Stimulated activated CD8-positive, alpha-beta memory T cell treated with anti-CD3 and anti-CD28 coated beads, Interleukin-4, amount 100 ng/mL, for 48 hours (primary cell): ENCODE measurements around the gene DISC1.
"Not testable (repeated sequence)": the region's sequence is repeated elsewhere in the genome, so short reads cannot be mapped to it uniquely, and the experiment has no call there.

Source experiments
- DNase-seq: peaks from one replicate; pipeline ENCODE4 v3.0.0-alpha.2; 2020

The DISC1 gene

DNA sequence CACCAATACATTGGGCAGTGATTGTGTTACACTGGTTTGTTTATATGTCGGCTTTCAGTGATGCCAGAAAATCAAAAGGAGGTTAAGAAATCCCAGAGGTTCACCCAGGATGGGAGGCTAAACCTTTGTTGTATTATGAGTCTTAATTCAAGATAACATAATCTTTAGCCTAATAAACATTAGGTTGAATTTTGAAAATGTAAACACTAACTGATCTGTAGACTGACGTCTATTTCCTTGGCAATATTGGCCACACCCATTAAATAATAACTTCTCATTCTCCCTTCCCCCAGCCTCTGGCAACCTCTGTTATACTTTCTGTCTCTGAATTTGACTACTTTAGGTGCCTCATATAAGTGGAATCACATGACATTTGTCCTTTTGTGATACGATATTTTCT is 238.7 kb downstream of the DISC1 start:
- DNase-seq, result no peak

DNA sequence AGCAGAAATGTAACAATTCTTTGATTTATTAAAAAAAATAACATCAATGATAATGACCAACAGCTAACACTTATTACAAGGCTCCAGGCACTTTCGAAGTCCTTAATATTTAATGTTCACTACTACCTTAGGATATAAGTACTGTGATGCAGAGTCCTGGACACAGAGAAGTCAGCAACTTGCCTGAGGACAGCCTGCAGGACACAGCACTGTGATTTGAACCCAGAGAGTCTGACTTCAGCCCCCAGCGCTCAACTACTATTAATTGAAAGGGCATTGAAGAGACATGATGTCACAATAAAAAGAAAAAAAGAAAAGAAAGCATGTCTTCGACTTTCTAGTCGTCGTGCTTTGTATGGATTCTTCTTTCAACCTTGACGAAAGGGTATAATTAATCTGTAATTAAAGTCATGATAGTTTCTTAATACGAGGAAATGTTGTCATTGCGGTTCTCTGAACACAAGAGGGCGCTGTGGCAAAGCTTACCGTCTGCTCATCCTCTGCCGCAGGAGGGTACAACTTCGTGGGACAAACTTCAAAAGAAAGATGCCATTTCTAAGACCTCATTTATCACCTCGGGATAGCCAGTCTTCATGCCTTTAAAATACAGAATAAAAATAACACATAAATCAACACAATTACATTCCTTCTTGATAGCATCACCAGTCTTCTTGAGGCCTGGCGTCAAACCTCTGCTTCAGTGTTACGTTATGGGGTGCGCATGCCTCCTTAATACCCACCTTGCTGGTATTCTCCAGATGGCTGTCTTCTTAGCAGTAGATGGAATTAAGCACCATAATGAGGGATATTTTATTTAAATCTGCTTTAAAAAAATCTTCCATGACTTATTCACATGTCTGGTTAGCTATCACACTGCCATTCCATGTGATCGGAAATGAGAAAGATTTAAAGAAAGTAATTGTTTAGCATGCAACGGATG is 240.1 kb downstream of the DISC1 start:
- peak; percentile 71 for DNase-seq

DNA sequence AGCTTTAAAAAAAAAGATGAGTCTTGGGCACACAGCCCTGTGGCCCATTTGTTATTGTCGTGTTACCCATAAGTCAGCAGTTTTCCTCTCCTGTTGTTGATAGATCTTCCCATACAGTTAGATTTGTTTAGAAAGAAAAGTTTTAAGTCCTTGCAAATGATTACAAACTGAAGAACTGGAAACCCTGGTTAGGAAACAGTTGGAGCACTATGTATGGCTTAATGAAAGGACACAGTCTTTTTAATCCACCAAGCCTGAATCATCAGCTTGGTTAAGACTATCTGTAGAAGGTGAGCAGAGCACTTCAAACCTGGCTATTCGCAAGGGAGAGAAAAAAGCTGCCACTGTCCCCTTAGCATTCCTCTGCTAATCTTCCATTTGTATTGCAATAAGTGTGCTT is 241.0 kb downstream of the DISC1 start:
- DNase-seq, result no peak

DNA sequence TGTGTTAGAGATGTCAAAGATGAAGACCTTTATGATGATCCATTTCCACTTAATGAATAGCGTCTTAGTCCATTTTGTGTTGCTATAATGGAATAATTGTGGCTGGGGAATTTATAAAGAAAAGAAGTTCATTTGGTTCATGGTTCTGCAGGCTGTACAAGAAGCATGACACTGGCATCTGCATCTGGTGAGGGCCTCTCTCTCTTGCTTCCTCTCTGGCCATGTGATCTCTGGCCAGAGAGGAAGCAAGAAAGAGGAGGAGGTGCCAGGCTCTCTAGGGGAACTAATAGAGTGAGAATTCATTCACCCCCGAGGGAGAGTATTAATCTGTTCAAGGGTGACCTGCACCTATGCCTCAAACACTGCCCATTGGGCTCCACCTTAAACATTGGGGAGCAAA is 242.8 kb downstream of the DISC1 start:
- DNase-seq, result no peak

DNA sequence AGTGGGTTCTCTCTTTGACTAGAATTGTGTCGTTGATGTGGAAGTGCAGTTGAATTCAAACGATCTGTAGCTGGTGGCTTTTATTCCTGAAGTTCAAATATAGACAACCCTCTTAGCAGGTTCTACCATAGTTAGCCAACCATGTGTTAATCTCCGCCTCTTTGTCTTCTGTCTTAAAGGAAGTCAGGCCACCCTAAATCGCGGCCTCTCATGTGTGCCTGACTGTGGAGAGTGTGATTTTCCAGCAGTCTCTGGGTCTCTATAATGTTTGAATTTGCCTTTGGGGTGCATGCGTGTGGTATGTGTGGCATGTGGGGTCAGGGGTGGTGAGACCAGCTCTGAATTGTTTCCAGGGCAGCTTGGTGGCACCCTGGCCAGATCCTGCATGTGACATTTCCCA is 244.9 kb downstream of the DISC1 start:
- DNase-seq, result no peak

DNA sequence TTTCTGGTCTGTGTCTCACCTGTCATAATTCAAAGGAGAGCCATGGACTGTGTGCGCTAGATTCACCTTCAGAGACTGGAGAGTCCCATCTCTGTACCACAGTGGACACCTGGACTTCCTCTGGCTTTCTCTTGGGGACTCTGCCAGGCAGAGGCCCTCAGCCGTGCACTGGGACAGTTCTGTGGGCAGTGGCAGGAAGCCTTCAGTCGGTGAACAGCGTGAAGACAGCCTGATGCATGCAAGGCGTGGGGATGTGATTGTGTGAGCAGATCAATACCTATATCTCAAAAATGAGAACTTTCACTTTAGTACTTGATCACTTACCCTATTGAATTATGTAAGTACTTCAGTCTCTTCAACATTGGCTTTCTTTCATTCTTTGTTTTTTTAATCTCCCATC is 245.3 kb downstream of the DISC1 start:
- no peak for DNase-seq

DNA sequence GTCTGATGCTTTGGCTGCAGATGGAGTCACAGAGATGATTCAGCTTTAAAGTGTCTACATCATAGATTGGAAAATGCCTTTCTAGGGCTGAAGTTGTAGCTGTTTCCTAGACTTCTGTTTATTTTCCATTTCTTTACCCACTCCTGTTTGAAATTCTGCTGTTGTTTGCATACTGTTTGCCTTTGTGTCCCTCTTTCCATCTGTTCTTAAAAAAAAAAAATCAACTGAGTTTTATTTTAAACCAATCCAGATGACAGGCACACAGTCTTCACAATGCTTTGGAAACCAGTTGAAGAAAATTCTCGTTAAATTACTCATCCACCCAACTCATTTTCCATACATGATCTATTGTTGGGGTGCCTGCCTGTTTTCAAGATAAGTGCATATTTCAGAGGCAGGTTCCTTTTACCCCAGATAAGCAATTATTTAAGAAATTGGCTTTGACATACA is 245.9 kb downstream of the DISC1 start:
- DNase-seq, result no peak

DNA sequence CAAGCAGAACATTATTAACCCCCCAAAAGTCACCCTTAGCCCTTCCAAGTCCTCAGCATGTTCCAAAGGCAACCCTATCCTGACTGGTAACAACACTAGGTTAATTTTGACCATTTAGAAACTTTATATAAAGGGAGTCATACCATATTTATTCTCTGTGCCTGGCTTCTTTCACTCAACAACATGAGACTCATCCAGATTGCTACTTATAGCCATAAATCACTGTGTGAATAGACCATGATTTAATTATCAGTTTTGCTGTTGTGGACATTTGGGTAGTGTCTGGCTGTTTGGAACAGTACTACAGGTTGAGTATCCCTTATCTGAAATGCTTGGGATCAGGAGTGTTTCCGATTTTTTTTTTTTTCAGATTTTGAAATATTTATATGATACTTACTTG is 252.1 kb downstream of the DISC1 start:
- DNase-seq, result no peak

DNA sequence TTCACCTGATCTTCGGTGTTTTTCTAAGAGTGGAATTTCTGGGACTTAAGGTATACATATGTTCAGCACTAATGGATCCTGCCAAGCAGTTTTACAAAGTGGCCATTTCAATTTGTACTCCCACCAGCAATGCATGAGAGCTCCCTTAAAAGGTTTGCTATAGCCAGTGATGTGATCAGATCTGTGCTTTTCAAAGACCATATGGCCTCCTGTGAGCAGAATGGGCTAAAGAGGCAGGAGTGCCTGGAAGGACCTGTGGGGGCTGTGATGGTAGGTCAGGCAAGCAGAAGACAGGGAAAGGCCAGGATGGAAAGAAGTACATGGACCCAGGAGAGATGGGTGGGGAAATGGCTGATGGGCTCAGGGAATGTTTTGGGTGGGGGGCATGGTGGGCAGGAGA is 252.7 kb downstream of the DISC1 start:
- DNase-seq, result no peak

DNA sequence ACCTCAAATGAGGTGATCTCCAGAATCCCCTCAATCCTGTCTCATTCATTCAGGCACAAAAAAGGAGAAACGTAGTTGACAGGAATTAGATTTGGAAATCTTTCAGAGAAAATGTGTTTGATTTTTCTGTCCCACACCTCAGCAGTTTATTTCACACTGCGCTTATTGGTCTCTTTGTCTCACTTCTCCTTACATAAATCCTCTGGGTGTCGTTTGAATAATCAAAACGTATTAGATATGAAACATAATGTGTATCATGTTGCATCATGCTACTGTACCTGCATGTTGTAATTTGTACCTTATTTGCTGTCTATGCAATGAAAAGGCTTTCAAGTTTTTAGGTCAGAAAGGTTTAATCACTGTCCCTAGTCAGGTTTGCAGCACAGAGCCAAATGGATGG is 255.7 kb downstream of the DISC1 start:
- no peak for DNase-seq

DNA sequence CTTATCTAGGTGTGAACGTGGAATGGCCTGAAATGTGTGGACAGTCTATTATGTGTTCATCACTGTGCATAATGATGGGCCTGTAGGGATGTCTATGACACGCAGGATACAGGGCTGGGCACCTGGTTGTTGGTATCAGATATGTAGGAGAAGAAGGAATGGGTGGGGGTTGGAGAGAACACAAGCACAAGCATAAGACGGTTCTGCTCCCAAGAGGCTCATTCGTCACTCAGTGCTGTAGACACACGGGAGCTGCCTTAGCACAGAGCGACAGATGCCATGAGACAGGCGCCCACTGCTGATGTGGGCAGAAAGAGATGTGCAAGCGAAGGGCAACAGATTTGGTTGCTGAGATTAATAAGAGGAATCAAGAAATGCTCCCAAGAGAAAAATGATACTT is 256.2 kb downstream of the DISC1 start:
- DNase-seq, result no peak

DNA sequence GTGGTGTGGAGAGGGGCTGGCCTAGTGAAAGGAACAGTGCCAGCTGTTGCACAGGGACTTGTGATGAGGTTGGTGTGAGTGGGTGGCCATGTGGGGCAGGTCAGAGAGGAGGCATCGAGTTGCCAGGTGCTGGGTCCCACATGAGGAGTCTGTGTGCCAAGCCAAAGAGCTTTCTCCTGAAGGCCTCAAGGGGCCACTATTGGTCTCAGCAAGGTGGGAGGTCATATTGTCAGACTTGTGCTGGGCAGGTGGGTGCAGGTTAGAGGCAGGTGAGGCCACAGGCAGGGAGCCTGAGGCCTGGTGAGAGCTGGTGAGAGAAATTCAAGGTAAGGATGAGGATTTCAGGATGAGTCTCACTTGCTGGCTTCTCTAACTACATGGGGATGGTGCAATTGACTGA is 256.8 kb downstream of the DISC1 start:
- no peak for DNase-seq

DNA sequence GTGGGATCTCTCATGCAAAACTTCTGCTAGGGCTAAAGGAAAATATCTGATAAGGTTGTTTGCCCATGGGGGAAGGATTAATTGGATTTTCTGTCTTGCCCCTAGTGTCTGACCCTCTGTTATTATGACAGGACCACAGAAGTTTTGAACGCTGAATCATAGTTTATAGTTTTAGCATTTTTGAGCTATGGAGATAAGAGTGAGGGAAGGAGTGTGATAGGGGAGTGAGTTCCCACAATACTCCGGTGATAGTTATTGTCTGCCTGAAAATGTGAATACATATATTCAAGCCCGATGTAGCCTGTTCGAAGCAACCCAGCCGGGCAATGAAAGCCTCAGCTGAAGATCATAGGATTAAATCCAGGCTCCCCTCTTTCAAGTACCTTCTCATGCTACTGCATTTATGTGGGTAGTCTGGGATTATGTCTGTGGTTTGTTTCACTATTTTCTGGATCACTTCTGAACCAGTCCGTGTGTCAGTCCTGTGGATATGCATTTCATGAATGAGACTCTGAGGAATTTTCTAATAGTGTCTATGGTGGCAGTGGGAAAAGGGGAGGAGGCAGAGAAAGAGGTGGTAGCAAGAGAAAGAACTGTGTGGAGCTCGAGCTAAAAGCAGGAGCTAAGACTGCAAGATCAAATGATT is 258.7 kb downstream of the DISC1 start:
- DNase-seq, result no peak

DNA sequence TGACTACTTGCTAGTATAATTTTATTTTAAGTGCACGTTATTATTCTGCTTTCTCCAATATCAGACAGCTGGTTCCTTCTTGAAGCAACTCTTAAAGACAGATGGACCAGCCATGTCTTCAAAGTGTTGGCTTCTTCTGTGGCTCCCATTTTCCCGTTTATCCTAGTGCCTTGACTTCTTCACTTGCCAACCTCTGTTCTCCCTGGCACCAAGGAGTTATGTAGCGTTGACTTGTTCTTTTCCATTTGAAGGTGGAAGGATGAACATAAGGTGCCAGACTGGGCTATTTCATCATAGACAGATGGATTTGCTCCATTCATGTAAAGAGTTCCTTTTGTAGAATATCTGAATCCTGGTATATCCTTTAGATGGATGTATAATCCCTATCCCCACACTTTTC is 260.6 kb downstream of the DISC1 start:
- DNase-seq, result no peak

DNA sequence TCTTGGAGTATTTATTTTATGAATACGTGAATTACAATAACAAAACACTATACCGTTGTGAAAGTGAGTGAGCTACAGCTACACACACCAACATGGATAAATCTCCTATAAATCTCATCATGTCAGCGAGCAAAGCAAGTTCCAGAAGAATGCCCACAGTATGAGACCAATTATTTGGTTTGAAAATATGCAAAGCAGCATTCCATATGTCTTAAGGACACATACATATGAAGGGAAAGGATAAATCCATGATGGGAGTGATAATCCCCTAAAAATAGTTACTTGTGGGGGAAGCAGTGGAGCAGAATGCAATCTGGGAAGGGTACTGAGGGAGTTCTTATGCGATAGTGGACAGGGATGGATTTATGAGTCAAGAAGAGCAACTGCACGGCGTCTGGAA is 261.3 kb downstream of the DISC1 start:
- no peak for DNase-seq

DNA sequence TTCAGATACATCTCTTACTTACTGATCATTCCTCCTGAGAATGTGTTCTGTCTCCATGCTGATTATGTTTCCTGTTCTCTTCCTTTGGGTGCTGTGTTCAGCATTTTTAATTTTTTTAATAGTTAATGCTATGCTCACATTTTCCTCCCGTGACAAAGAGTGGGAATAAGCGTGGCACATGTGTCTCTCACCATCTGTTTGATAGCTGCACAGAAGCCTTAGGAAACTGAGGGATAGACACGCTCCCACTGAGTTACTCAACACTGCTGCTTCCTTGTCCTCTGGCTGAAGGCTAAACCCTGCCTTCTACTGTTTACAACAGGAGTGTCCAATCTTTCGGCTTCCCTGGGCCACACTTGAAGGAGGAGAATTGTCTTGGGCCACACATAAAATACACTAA is 264.2 kb downstream of the DISC1 start:
- no peak for DNase-seq

DNA sequence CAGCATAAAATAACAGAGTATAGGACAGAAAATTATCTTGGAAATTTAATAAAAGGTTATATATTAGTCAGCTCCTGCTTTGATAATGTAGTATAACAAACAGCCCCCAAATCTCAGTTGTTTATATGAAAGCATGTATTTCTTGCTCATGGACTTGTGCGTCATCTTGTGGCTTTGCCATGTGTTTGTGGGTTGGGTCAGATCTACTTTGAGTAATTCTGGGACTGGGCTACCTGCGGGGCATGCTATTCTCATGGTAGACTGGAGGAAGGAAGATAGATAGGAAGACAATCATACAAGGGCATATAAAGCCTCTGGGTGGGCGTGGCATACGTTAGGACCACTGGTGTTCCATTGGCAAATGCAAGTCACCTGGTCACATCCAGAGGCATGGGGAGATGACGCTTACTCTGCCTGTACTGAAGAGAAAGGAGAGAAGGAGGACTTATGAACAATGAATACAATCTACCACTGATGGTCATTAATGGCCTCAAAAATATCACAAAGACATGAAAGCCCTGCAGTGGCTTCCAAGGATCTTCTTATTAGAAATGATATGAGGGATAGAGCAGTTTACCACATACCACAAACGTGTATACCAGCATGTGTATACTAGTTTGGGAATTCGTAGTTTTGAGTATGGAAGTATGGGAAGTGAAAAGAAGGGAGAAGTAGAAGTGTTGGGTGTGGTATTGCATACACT is 267.0 kb downstream of the DISC1 start:
- no peak for DNase-seq

DNA sequence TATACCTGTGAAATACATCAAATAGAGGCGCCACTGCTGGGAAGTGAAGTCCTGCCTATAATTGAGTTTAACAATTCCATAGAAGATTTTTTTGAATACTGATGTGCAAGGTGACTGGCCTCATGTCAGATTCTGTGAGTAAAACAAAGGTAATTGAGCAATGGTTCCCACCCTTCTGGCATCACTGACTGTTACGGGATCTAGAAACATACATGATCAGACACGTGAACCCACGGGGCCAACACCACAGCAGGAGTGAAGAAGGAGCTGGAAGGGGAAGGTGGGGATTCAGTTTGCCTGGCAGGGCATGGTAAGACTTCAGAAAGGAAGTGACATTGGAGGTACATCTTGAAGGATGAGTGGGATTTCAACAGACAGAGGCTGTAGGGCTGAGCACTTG is 270.2 kb downstream of the DISC1 start:
- no peak for DNase-seq

DNA sequence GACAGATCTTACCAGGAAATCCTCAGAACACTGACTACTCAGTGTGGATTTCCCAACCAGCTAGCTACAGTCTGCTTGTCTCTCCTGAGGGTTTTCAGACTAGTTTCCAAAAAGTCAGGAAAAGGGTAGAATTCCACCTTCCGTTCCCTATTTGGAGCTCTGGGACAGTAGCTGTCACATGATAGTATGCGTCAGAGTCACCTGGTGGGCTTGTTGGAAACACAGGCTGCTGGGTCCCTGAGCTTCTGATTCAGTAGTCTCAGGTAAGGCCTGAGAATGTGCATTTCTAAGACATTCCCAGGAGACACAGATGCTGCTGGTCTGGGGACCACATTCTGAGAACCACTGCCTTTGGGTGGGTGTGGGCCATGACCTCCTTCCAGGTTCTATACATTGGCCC is 272.5 kb downstream of the DISC1 start:
- no peak for DNase-seq

DNA sequence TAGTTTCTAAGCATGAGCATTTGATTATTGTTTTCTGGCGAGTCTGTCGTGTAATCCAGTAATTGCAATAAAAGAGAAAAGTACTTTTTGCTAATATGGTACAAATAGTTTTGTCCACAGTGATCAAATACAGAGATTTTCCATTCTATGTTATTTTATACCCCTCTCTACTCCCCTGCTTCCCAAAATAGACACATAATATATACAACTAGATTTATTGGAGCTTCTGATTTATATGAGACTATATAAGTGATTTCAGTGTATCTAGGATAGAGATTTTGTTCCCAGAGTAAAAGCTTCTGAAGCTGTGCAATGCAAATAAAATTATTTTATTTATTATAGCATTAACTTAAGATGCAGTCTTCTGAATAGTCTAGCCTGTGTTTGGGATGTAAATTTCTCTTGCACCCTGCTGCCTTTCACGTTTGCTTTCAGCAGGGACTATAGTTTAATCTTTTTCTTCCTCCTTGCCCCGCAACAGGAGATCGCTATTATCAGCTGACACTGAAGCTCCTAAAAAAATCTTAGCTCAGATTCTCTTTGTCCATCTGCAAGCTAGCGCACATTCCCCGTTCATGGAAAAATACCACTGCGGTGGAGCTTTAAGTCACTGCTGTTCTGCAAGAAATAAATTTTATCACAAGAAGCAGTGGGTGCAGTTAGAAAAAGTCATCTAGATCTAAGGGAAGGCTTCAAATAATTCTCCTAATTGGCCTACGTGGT is 273.3 kb downstream of the DISC1 start:
- no peak for DNase-seq

DNA sequence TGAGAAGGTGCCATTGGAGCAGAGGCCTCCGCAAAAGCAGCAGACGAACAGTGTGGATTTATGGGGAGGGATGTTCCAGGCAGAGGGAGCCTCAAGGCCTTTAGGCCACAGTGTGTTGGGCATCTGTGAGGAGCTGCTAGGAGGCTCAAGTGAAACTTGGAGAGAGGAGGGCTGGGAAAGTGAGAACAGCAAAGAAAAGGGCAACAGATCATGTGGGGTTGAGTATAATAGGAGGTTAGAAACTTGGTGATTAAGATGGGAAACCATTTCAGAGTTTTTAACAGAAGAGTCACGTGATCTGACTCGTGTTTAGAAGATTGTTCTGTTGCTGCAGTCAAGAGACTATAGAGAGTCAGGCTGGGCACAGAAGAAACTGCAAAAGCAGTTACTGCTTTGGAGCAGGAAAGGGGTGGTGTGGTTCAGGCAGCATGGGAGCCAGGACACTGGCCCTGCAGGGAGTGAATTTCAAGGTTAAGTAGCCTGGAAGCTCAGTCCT is 277.0 kb downstream of the DISC1 start:
- no peak for DNase-seq

DNA sequence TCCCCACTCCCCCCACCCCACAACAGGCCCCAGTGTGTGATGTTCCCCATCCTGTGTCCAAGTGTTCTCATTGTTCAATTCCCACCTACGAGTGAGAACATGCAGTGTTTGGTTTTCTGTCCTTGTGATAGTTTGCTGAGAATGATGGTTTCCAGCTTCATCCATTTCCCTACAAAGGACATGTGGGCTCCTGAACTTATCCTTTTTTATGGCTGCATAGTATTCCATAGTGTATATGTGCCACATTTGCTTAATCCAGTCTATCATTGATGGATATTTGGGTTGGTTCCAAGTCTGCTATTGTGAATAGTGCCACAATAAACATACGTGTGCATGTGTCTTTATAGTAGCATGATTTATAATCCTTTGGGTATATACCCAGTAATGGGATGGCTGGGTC is 280.7 kb downstream of the DISC1 start:
- not testable (repeated sequence) for DNase-seq

DNA sequence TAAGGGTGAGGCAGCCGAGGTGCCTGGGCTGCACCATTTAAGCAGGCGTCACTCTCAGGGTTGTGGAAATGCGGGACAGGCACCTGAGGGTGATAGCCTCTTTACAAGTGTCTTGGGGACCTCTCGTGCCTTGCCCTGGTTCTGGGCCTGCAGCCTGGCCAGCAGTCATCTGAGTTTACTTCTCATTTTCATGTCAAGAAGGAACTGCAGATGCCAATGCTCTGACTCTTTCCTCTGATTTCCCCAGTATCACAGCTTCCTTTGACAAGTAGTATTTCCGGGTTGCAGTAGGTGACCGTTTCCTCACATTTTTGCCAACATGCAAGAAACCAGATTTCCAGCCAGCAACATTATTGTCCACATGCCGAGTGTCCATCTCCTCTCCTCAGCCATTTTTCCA is 286.9 kb downstream of the DISC1 start:
- DNase-seq, result no peak
